Endodermal cell (in vitro differentiated cells): ENCODE measurements around the gene PLRG1. TPM values are rescaled to one million over a fixed set of nuclear protein-coding genes. Genes with fewer than 3 reads are reported as not detected.

Source experiments
- DNase-seq: peaks from one replicate; pipeline ENCODE4 v3.0.0-alpha.2; 2017
- H3K27ac ChIP-seq: 2 replicates; pipeline ENCODE4 v1.5.1; 2013; ENCODE audit warnings: mild to moderate bottlenecking, low read depth, low read length, moderate library complexity
- H3K27me3 ChIP-seq: 2 replicates; pipeline ENCODE4 v1.6.1; 2013; ENCODE audit warnings: mild to moderate bottlenecking, low read length, moderate library complexity; ENCODE audit not compliant: insufficient read depth, control insufficient read depth, poor library complexity, severe bottlenecking
- H3K36me3 ChIP-seq: 2 replicates; pipeline ENCODE4 v1.7.0; 2013; ENCODE audit warnings: mild to moderate bottlenecking, low read length, moderate library complexity; ENCODE audit not compliant: control insufficient read depth, insufficient read depth
- H3K4me1 ChIP-seq: one replicate; pipeline ENCODE4 v1.7.0; 2013; ENCODE audit warnings: low read length; ENCODE audit not compliant: control insufficient read depth, insufficient read depth
- H3K4me3 ChIP-seq: 2 replicates; pipeline ENCODE4 v1.5.1; 2013; ENCODE audit warnings: mild to moderate bottlenecking, low read length, moderate library complexity
- H3K9ac ChIP-seq: 2 replicates; pipeline ENCODE4 v1.6.1; 2013; ENCODE audit warnings: mild to moderate bottlenecking, low read length, moderate library complexity; ENCODE audit not compliant: poor library complexity, severe bottlenecking; ENCODE audit errors: extremely low read depth
- H3K9me3 ChIP-seq: 2 replicates; pipeline ENCODE4 v1.6.1; 2013; ENCODE audit warnings: mild to moderate bottlenecking, low read length, moderate library complexity; ENCODE audit not compliant: control insufficient read depth
- H3K27ac Mint-ChIP-seq: 2 replicates; pipeline ENCODE4 v1.8.0; 2020; ENCODE audit warnings: mixed read lengths
- H3K27me3 Mint-ChIP-seq: 2 replicates; pipeline ENCODE4 v1.8.0; 2021; ENCODE audit warnings: mild to moderate bottlenecking, mixed read lengths; ENCODE audit not compliant: insufficient read depth
- H3K36me3 Mint-ChIP-seq: 2 replicates; pipeline ENCODE4 v1.8.0; 2020; ENCODE audit warnings: low read depth, mixed read lengths
- H3K4me1 Mint-ChIP-seq: 2 replicates; pipeline ENCODE4 v1.8.0; 2020; ENCODE audit warnings: mixed read lengths
- H3K4me3 Mint-ChIP-seq: 2 replicates; pipeline ENCODE4 v1.8.0; 2020; ENCODE audit warnings: mild to moderate bottlenecking, moderate library complexity, mixed read lengths
- H3K9me3 Mint-ChIP-seq: 2 replicates; pipeline ENCODE4 v1.8.0; 2020; ENCODE audit warnings: mild to moderate bottlenecking, mixed read lengths
- CTCF ChIP-seq: fragments of 200-600 bp; sonication (generic); conservative IDR thresholded peaks from 2 replicates; pipeline ENCODE4 v1.5.0; 2021; ENCODE audit warnings: antibody characterized with exemption, mild to moderate bottlenecking
- WGBS, 2 experiments: methylation state at CpG; one replicate each; pipeline versions ENCODE4 v1.1.5 to v1.1.7; 2013; ENCODE audit warnings: missing lambda C conversion rate in 2 of 2, mixed read lengths in 1 of 2; ENCODE audit not compliant: insufficient coverage in 1 of 2, insufficient read length in 1 of 2; 5-methylcytosine and 5-hydroxymethylcytosine counted together
- total RNA-seq, 2 donors: library from RNA; stranded (reverse); fragmentation: NEBNext Ultra II Directional in 1 of 2; extraction: Animal tissue kit (Norgen Biotek cat#: 25700) in 1 of 2; gene quantifications; 2 replicates in 1 of 2; 3 replicates in 1 of 2; pipeline ENCODE4 v1.2.1, GENCODE V29; 2021

The PLRG1 gene
- total RNA-seq, 2 donors from 2014 or later: 132 to 235 TPM

- no peaks in the 10 kb centered on the region for H3K4me1 Mint-ChIP-seq
- Histone ChIP-seq H3K9ac (no peak overlapping the region), H3K4me1 (no peaks in the 10 kb centered on the region), H3K4me3 (no peak overlapping the region), H3K36me3 (peaks cover 43% of the 10 kb centered on the region), H3K9me3 (no peaks in the 10 kb centered on the region), H3K27me3 (no peaks in the 10 kb centered on the region), H3K27ac (no peak overlapping the region)
- WGBS, 2 experiments: 60 to 92% methylated on average over 1 of the region's 1 CpG
- TF ChIP-seq CTCF: no peak
- no peak overlapping the region for H3K27ac Mint-ChIP-seq
- H3K4me3 Mint-ChIP-seq: no peak overlapping the region
- DNase-seq: no peak
- H3K9me3 Mint-ChIP-seq: no peaks in the 10 kb centered on the region
- H3K27me3 Mint-ChIP-seq: no peaks in the 10 kb centered on the region
- peaks cover 18% of the 10 kb centered on the region for H3K36me3 Mint-ChIP-seq
These were observed 15.9 kb downstream of the PLRG1 start for GRCh38 chr4:154534296-154534695.

- no peaks in the 10 kb centered on the region for H3K4me1 ChIP-seq
- H3K27ac ChIP-seq: no peak overlapping the region
- DNase-seq: no peak
- H3K9me3 Mint-ChIP-seq: no peaks in the 10 kb centered on the region
- H3K36me3 ChIP-seq: no peaks in the 10 kb centered on the region
- no peak overlapping the region for H3K4me3 Mint-ChIP-seq
- H3K36me3 Mint-ChIP-seq: no peaks in the 10 kb centered on the region
- no peaks in the 10 kb centered on the region for H3K4me1 Mint-ChIP-seq
- H3K27ac Mint-ChIP-seq: no peak overlapping the region
- no peaks in the 10 kb centered on the region for H3K27me3 ChIP-seq
- no peak for TF ChIP-seq CTCF
- H3K9ac ChIP-seq: no peak overlapping the region
- H3K27me3 Mint-ChIP-seq: no peaks in the 10 kb centered on the region
- no peak overlapping the region for H3K4me3 ChIP-seq
- WGBS, 2 experiments: 92 to 94% methylated on average over 3 to 4 of the region's 4 CpGs
- no peaks in the 10 kb centered on the region for H3K9me3 ChIP-seq
These were observed 20.3 kb downstream of the PLRG1 start for GRCh38 chr4:154529728-154530519.

- Histone ChIP-seq H3K9ac (no peak overlapping the region), H3K27me3 (no peaks in the 10 kb centered on the region), H3K4me1 (no peaks in the 10 kb centered on the region), H3K27ac (no peak overlapping the region), H3K36me3 (no peaks in the 10 kb centered on the region), H3K9me3 (no peaks in the 10 kb centered on the region), H3K4me3 (no peak overlapping the region)
- Mint-ChIP-seq H3K27ac (no peak overlapping the region), H3K4me1 (no peaks in the 10 kb centered on the region), H3K4me3 (no peak overlapping the region), H3K36me3 (no peaks in the 10 kb centered on the region), H3K9me3 (no peaks in the 10 kb centered on the region), H3K27me3 (peaks cover 6% of the 10 kb centered on the region)
- DNase-seq: no peak
- WGBS, 2 experiments: 90% methylated on average over 2 of the region's 2 CpGs
- no peak for TF ChIP-seq CTCF
These were observed 21.3 kb downstream of the PLRG1 start for GRCh38 chr4:154528869-154529268.
